Measurements from ENCODE around the gene PI4KA.

PI4KA gene

DNA sequence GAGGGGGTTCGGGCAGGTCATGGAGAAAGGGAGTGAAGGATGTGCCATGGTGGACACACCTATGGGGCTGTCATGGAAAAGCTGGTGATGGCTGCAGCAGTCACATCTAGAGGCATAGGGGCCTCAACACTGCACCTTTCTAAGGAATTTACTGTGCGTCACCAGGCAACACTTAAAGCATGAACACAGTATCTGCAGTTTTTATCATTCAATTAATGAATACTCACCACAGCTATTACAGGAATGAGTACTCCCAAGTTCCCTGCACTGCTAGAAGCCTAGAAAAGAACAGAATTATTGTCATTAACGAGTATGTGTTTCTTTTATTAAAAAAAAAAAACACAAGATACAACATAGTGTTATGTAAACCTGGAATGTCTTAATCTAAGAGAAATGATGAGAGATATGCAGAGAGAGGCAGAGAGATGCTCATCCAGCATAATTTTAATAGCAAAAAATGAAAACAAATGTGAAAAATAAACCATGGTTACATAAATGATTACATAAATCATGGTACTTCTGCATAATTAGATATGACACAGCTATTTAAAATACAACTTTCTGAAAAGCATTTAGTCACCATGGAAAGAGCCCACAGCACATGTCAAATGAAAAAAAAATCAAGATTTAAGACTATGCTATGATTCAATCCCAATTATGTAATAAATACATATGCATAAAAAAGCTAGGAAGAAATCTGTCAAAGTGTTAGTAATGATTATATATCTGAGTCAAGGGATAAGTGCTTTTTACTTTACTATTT is 65.5 kb downstream of the PI4KA start:
- TF ChIP-seq POLR2A (IDR thresholded peaks at IDR 0.05; ENCODE audit: low read length) (no peak), GATA1 (IDR thresholded peaks at IDR 0.05; ENCODE audit: low read depth, low read length) (no peak)
- no peak for DNase-seq

DNA sequence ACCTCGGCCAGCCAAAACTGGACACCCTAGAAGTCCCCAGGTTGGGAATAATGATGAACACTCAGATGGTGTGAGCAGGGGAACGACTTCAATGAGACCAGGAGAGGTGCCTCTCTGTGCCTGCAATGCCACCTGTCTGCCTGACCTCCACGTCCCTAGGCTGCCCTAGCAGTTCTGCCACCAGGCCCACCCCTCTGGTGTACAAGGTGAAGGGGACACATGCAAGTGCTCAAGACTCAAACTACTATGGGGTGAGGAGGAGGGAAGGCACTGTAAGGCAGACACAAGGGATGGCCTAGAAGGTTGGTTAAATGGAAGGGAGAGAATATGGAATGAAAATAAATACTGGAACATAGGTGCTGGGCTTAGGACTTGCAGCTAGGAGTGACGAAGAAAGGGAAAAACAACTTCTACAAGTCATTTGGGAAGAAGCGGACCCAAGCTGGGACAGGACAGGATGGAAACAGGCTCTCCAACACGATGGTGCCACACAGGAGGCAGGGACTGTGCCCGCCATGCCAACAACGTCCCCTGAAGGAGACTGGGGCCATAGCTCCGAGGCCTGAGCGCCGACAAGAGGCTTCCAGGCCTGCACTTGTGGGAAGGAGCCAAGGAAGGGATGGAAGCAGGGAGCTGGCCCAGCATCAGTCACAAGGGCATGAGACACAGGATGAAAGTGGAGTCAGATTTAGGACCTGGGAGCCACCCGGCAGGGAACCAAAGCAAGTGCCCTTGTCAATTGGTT is 66.2 kb downstream of the PI4KA start:
- TF ChIP-seq POLR2A (IDR thresholded peaks at IDR 0.05; ENCODE audit: low read length): no peak
- TF ChIP-seq GATA1 (IDR thresholded peaks at IDR 0.05; ENCODE audit: low read depth, low read length): no peak
- DNase-seq: no peak

DNA sequence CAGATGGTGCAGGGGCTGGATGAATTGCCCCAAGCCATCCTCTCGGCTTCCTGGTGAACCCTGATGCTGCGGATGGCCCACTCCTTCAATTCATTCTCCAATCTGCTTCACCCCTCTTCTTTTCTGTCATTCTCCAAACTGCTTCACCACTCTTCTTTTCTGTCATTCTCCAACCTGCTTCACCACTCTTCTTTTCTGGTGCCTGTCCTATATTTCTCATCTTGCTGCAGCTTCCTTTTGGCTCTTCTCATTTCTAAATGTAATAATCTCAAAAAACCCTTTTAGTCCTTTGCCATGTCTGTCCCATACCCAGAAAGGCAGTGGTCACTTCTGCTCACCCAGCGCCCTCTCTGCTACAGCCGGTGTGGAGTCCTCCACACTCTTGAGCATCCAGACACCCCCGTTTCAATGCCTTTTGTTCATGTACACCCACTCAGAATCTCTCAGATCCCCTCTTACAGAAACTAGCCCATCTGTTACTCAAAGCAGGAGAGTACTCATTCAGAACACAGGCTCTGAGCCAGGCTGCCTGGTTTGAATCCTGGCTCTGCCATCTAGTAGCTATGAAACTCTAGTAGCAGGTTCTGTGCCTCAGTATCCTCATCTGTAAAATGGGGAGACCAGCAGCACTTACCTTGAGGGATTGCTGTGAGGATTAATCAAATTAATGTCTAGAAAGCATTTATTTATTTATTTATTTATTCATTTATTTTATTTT is 69.8 kb downstream of the PI4KA start:
- TF ChIP-seq POLR2A (IDR thresholded peaks at IDR 0.05; ENCODE audit: low read length) (no peak), GATA1 (IDR thresholded peaks at IDR 0.05; ENCODE audit: low read depth, low read length) (no peak)
- DNase-seq: no peak

DNA sequence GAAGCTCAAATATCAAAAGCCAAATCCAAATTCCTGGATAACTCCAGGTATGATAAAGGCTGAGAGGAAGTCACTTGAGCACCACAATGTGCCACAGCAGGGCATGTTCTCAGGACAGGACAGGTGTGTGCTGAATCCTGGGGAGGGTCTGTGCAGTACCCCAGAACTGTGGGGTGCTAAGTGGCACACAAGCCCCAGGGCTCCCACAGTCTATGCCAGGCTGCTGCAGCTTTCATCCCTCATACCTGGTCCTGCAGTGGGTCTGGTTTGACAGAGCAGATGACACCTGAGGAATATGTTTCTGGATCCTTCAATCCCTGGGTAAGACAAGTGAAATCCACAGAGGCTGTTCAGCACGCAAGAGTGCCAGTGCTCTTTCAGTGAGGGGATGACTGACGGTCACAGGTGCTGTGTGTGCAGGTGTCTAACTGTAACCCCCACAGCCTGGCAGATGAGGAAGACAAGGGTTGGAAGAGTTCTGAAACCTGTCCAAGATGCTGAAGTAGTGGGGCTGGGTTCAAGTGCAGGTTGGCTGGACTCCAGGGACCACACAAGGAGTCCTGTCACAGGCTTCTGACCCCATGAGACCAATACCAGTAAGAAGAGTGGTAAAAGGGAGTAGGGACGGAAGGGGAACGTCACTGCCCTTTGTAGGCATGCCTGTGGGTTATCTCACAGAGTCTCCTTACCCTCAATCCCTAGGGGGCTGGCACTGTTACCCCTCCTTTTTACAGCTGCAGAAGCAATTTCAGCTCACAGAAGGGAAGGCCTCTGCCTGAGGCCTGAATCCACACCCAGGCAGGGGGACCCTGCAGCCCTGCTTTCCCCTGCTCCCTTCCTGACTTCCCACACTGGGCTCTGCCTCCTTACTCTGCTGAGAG is 70.6 kb downstream of the PI4KA start:
- TF ChIP-seq POLR2A (IDR thresholded peaks at IDR 0.05; ENCODE audit: low read length): no peak
- TF ChIP-seq GATA1 (IDR thresholded peaks at IDR 0.05; ENCODE audit: low read depth, low read length): no peak
- no peak for DNase-seq

DNA sequence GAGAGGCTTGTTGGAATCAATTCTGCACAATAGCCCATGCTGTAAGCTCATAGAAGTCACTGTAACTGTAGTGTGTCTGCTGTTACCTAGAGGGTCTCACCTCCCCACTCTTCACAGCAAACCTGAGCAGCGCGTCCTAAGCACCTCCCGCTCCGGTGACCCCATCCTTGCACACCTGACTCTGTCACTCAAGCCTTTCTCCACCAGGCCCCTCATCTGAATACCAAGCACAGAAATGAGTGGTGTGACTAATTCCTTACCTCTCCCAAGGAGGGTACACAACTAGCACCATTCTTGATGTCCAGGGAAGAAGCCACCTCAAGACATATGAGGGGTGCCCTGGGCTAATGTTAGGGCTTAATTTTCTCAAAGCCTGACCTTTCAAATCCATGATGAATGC is 71.4 kb downstream of the PI4KA start:
- no peak for DNase-seq
- TF ChIP-seq GATA1 (IDR thresholded peaks at IDR 0.05; ENCODE audit: low read depth, low read length) (no peak), POLR2A (IDR thresholded peaks at IDR 0.05; ENCODE audit: low read length) (no peak)

DNA sequence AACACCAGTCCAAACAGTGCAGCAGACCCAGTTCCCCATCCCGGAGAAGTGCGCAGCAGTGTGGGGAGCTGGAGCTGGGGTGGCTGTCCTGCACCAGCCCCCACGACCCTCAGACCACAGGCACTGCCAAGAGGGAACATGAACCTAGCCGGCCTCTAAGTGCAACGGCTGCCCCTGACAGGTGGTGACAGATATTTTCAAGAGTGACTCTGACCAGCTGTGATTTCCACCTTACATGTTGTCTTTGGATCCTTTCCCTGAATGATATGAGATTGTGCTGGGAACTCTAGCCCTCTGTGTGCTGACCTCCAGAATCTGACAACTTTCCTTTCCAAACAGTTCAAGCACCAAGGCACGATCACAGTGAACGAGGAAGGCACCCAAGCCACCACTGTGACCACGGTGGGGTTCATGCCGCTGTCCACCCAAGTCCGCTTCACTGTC is 72.1 kb downstream of the PI4KA start:
- no peak for TF ChIP-seq GATA1 (IDR thresholded peaks at IDR 0.05; ENCODE audit: low read depth, low read length)
- TF ChIP-seq POLR2A (IDR thresholded peaks at IDR 0.05; ENCODE audit: low read length): no peak
- DNase-seq: no peak

DNA sequence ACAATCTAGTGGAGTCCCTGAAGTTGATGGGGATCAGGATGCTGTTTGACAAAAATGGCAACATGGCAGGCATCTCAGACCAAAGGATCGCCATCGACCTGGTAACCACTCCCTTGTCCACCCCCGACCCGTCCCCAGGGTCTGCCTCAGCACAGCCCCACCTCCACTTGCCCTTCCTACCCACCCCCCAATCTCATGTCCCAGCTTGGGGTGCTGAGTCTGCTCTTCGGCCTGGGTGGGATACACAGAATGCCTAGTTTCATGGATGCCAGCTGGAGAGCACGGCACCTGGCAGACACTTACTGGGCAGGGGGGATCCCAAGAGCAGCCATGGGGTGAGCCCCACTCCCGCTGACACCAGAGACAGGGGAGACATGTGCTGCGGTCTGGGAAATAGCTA is 72.6 kb downstream of the PI4KA start:
- no peak for DNase-seq
- TF ChIP-seq POLR2A (IDR thresholded peaks at IDR 0.05; ENCODE audit: low read length) (no peak), GATA1 (IDR thresholded peaks at IDR 0.05; ENCODE audit: low read depth, low read length) (no peak)

DNA sequence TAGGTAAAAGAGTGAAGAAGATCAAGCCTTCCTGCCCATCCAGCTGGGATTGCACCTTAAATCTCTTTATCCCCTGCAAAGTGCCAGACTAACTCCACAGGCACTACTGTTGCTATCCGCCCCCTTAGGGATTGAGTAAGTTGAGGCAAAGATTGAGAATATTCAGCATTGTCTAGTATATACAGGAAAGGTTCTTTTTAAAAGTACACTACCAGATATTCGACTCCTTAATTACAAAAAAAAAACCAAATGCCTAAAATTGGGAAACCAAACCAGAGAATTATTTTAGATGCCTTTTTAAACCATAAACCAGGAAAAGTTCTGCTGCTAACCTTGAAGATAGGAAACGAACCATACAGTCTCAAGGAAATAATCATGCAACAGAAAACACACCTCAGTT is 73.2 kb downstream of the PI4KA start:
- DNase-seq: no peak
- TF ChIP-seq GATA1 (IDR thresholded peaks at IDR 0.05; ENCODE audit: low read depth, low read length): no peak
- TF ChIP-seq POLR2A (IDR thresholded peaks at IDR 0.05; ENCODE audit: low read length): no peak

DNA sequence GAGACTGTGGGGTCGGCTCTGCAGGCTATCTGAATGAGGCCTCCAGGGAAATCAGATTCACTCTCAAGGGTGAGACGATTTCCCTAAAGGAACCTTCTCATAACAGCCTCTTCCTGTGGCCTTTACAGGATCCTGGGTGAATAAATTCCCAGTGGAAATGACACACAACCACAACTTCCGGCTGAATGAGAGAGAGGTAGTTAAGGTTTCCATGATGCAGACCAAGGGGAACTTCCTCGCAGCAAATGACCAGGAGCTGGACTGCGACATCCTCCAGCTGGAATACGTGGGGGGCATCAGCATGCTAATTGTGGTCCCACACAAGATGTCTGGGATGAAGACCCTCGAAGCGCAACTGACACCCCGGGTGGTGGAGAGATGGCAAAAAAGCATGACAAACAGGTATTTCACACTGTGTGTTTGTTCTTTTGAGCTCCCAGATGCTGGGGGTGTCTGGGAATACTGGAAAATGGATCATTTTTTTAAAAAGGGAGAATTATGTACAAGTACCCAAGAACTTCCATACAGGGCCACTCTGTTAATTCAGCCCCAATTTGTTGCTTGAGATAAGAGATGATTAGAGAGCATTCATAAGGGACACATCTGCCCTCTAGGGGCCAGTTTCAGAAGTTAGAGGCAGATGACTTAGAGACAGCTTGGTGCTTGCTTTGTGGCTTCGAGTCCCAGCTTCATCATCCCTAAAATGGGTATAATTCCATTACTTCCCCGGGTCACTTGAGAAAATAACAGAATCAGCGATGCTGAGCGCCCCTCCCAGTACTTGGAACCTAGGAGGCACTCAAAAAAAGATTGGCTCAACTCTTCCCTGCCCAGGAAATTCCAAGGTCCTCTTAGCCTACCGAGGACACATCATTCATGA is 74.5 kb downstream of the PI4KA start:
- TF ChIP-seq POLR2A (IDR thresholded peaks at IDR 0.05; ENCODE audit: low read length): no peak
- no peak for TF ChIP-seq GATA1 (IDR thresholded peaks at IDR 0.05; ENCODE audit: low read depth, low read length)
- DNase-seq: peak; percentile 81 to 87

DNA sequence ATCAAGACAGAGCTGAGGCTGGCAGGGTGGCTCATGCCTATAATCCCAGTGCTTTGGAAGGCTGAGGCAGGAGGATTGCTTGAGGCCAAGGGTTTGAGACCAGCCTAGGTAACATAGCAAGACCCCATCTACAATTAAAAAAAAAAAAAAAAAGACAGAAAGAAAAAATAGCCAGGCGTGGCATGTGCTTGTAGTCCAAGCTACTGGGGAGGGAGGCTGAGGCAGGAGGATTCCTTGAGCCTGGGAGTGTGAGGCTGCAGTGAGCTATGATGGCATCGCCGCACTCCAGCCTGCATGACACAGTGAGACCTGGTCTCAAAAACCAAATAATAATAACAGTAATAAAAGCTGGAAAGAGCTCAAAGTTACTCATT is 75.3 kb downstream of the PI4KA start:
- TF ChIP-seq GATA1 (IDR thresholded peaks at IDR 0.05; ENCODE audit: low read depth, low read length): no peak
- TF ChIP-seq POLR2A (IDR thresholded peaks at IDR 0.05; ENCODE audit: low read length): no peak
- DNase-seq: no peak

DNA sequence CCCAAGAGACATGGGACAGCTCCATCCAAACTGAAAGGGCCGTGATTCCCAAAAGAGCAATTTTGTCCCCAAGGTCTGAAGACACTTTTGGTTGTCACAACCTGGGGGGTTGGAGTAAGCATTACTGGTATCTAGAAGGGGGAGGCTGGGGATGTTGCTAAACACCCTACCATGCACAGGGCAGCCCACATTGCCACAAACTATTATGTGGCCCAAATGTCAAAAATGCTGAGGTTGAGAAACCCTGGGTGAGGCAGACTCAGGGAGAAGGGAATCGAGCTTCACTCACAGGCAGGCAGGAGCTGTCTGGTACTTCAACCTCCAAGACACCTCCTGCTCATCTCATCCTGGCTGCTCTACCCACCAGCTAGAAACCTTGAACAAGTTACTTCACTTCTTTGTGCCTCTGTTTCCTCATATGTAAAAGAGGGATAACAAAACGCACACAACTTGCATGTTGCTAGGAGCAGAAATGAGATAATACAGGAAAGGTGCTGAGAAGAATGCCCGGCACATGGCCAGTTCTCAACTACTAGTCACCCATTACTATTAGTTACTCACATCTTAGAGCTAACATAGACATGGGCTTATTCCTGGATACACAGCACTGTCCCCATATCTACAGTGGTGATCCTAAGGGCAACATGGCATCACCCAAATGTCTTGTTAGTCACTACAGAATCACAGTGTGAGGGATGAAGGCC is 75.9 kb downstream of the PI4KA start:
- TF ChIP-seq POLR2A (IDR thresholded peaks at IDR 0.05; ENCODE audit: low read length) (no peak), GATA1 (IDR thresholded peaks at IDR 0.05; ENCODE audit: low read depth, low read length) (no peak)
- peak in 1 of 2 experiments; percentile 26 for DNase-seq

DNA sequence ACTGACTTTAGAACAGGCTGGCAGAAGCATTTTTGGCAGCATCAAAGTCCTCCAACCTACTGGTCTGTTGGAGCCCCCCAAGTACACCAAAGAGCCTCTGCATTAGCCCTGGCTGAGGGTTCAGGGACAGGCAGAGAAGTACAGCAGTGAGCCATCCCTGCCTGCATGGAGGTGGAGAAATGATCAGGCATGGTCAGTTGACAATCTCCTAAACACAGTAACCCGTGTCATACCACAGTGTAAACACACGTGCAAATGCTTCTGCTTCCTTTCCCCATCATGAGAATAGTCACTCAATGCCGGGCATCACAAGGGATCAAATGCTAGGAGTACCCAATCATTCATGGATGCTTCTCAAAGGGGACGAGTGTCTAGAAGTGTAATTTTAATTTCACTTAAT is 76.5 kb downstream of the PI4KA start:
- no peak for DNase-seq
- no peak for TF ChIP-seq POLR2A (IDR thresholded peaks at IDR 0.05; ENCODE audit: low read length)
- no peak for TF ChIP-seq GATA1 (IDR thresholded peaks at IDR 0.05; ENCODE audit: low read depth, low read length)
